ENCODE results near the gene APOBEC3A. TPM values are rescaled to one million over a fixed set of nuclear protein-coding genes. Genes with fewer than 3 reads are reported as not detected.
"Not testable (repeated sequence)": the region's sequence is repeated elsewhere in the genome, so short reads cannot be mapped to it uniquely, and the experiment has no call there.

The APOBEC3A gene
- total RNA-seq, 1 donor from 2014 or later, result 0.12 TPM

DNA sequence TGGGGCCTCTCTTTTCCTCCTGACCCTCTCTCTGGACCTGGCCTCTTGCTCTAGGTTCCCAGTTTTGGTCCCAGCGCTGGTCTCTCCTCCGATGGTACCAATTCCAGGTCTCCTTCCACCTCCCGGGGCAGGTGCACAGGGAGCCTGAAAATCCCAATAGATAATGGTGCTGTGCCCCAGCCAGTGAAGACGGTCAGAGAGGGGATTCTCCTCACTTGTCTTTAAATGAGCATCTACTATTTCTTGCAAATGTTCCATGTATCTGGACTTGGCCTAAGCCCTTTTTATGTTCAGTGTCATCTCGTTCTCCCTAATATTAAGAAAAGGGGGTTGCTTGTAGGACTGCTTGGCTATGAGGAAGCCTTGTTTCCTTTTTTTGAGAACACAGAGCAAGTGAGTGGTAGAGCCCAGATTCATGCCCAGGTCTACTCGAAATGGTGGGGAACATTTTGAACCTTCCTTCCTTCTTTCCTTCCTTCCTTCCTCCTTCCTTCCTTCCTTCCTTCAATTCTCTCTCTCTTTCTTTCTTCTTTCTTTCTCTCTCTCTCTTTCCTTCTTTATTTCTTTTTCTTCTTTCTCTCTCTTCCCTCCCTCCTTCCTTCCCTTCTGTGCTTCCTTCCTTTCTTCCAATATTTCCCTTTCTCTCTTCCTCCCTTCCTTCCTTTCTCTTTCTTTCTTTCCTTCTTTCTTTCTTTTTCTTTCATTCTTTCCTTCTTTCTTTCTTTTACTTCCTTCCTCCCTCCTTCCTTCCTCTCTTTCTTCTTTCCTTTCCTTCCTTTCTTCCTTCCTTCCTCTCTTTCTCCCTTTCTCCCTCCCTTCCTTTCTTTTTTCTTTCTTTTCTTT lies 620 bp downstream of the APOBEC3A start:
- no peak for DNase-seq (ENCODE audit: low read depth)
- no peak overlapping the region for H3K4me3 ChIP-seq (ENCODE audit: low read depth, low read length)
- TF ChIP-seq, protein P1, sequence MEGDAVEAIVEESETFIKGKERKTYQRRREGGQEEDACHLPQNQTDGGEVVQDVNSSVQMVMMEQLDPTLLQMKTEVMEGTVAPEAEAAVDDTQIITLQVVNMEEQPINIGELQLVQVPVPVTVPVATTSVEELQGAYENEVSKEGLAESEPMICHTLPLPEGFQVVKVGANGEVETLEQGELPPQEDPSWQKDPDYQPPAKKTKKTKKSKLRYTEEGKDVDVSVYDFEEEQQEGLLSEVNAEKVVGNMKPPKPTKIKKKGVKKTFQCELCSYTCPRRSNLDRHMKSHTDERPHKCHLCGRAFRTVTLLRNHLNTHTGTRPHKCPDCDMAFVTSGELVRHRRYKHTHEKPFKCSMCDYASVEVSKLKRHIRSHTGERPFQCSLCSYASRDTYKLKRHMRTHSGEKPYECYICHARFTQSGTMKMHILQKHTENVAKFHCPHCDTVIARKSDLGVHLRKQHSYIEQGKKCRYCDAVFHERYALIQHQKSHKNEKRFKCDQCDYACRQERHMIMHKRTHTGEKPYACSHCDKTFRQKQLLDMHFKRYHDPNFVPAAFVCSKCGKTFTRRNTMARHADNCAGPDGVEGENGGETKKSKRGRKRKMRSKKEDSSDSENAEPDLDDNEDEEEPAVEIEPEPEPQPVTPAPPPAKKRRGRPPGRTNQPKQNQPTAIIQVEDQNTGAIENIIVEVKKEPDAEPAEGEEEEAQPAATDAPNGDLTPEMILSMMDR (conservative IDR thresholded peaks at IDR 0.05; ENCODE audit: low read depth, low read length), result no peak

DNA sequence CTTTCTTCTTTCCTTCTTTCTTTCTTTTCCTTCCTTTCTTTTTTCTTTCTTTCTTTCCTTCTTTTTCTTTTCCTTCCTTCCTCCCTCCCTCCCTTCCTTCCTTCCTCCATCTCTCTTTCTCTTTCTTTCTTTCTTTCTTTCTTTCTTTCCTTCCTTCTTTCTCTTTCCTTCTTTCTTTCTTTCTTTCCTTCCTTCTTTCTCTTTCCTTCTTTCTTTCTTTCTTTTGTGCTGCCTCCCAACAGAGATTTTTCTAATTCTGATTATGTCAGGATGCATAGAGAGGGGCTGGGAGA lies 1.2 kb downstream of the APOBEC3A start:
- not testable (repeated sequence) for DNase-seq (ENCODE audit: low read depth); H3K4me3 ChIP-seq (ENCODE audit: low read depth, low read length)

DNA sequence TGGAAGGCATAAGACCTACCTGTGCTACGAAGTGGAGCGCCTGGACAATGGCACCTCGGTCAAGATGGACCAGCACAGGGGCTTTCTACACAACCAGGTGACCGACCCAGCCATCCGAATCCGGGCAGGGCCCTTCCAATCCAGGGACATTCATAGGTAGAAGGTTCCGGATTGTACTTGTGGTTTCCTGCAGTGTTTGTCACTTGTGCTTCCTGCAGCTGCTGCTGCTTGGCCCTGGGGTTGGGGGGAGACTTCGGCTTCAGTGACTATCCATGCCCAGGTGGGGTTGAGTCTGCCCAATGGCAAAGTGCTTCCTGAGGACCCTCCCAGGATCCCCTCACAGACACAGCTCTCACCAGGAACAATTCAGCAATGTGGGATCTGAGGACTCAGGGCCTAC lies 2.2 kb downstream of the APOBEC3A start:
- TF ChIP-seq, protein P1 (conservative IDR thresholded peaks at IDR 0.05; ENCODE audit: low read depth, low read length), result no peak
- DNase-seq (ENCODE audit: low read depth), result no peak
- H3K4me3 ChIP-seq (ENCODE audit: low read depth, low read length), result no peak overlapping the region

DNA sequence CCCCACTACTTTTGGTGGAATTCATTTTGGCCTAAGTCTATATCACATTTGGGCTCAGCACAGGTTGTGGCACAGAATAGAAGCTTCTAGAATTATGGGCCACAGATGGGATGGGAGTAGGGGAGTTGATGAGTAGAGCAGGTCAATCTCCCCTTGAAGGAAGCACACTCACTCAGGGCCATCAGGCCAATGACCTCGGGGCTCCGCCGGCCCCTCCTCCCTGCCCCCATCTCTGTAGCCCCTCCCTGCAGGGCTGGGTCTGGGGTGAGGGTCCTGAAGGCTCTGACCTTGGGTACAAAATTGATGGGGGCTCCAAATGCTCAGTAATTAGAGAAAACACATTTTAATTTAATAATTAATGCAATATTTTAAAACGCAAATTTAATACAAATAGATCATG lies 3.3 kb downstream of the APOBEC3A start:
- DNase-seq (ENCODE audit: low read depth); H3K4me3 ChIP-seq (ENCODE audit: low read depth, low read length): not testable (repeated sequence)

DNA sequence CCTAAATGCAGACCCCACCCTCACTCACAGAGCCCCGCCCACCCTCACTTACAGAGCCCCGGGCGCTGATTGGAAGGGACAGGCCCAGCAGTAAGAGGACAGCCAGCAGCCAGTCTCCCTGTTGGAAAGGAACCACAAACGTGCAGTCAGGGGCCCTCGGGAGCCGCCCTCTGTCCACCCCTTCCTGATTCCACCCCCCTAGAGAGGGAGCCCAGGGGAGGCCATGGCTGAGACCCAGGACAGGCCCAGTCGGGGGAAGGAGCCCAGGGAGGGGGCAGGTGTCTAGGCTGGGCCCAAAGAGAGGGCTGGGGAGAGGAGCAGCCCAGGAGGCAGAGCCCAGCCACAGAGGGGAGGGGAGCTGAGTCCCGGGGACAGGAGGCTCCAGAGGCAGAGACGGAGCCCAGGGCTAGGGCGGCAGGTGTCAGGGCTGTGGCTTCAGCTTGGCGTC lies 5.9 kb downstream of the APOBEC3A start:
- not testable (repeated sequence) for H3K4me3 ChIP-seq (ENCODE audit: low read depth, low read length); DNase-seq (ENCODE audit: low read depth)

DNA sequence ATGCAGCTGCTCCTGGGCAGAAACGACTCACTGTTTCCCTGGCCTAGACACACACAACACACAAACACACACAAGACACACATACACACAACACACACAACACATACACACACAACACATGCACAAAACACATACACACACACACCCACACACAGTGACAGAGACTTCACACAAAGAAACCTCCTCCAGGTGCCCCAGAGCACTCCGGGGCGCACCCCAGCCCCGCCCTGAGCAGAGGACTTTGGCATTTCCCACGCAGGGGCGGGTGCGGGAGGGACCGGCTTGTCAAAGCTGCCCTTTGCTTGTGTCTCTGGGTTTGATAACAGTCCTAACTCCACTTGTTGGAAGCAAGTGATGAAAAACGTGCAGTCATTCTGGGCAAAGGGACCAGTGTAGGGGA lies 6.5 kb downstream of the APOBEC3A start:
- no peak for DNase-seq (ENCODE audit: low read depth)
- no peak overlapping the region for H3K4me3 ChIP-seq (ENCODE audit: low read depth, low read length)
- TF ChIP-seq, protein P1 (conservative IDR thresholded peaks at IDR 0.05; ENCODE audit: low read depth, low read length), result no peak

DNA sequence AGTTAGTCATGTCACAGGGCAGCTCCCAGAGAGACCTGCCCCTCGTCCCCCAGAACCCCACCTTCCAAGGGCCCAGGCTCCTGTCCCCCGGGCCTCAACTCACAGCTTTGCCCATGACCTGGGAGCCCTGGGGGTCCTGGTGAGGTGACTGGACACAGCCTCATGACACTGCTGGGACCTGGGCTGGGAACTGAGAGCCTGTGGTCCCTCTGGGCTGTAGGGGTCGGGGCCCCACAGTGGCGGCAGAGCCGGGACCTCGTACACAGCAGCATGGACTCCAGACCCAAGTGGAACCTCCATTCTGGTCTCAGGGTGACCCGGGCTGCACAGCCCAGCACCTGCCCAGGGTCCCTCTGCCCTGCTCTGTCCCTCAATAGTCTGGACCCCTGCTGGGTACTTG lies 6.9 kb downstream of the APOBEC3A start:
- H3K4me3 ChIP-seq (ENCODE audit: low read depth, low read length), result no peak overlapping the region
- TF ChIP-seq, protein P1 (conservative IDR thresholded peaks at IDR 0.05; ENCODE audit: low read depth, low read length), result no peak
- no peak for DNase-seq (ENCODE audit: low read depth)

DNA sequence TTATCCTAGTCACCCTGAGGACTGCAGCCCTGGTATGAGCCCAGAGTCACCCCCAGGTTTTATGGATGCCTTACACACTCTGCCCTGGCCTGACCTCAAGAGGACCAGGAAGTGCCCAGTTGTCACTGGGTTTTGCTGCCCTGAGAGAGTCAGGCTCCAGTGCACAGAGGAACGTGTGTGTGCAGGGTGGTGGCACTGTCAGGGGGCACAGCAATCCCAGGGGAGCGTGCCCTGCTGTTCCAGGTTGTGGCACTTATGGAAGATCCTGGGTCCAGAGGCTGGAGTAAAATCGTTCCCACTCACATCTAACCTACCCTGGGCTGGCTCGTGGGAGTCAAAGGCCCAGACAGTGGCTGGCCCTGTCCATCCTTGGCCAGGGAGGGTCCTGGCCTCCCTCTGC lies 7.6 kb downstream of the APOBEC3A start:
- DNase-seq (ENCODE audit: low read depth), result no peak
- TF ChIP-seq, protein P1 (conservative IDR thresholded peaks at IDR 0.05; ENCODE audit: low read depth, low read length), result no peak
- no peak overlapping the region for H3K4me3 ChIP-seq (ENCODE audit: low read depth, low read length)

Measured in epithelial cell of proximal tubule (primary cell).